ENCODE measurements around the gene PRUNE1.
A peak's percentile ranks its signal among the peaks of the same experiment; 100 is the strongest.

The PRUNE1 gene

GRCh38 chr1:150976879-150977694, 31.2 kb upstream of the PRUNE1 start:
- peak; percentile 54 for DNase-seq (ENCODE audit: low spot score)

DNA sequence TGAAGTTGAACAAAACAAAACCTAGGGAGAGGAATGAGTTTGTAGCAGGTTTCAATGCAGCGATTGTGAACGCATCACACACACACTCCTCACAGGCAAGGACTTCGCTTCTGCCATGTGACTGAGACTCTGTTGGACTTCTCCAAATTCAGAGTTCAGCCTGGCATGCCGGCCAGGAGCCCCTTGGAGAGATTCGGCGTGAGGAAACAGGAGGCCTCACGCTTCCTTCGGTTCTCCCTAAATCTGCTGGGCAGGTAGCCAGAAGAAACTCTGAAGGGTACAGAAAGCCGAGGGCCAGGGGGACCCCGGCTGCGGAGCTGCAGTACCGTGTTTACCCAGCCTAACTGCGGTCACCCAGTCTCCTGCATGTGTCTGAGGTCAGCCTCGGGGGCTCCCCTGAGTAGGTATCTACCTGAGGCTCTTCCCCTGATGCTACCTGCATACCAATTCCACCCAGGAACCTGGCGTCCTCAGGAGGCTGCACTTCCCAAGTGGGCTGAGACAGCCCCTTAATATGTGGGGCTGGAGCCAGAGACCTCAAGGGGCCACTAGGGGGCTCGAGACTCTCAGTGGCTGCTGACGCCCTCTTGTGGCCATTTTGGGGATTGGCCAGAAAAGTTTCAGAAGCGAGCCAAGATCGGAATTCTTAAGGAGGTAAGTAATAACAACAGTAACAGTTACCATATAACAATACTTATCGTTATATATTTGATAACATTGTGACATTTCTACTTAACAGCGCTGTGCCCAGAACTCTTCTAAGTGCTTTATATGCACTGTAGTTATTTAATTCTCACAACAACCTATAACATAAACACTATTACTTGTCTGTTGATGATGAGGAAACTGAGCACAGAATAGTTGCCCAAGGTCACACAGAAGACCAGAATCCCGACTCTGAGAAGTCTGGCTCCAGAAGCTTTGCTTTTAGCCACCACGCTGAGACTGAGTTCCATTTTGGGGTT, 28.9 kb upstream of the PRUNE1 start:
- DNase-seq (ENCODE audit: low spot score): peak; percentile 92

DNA sequence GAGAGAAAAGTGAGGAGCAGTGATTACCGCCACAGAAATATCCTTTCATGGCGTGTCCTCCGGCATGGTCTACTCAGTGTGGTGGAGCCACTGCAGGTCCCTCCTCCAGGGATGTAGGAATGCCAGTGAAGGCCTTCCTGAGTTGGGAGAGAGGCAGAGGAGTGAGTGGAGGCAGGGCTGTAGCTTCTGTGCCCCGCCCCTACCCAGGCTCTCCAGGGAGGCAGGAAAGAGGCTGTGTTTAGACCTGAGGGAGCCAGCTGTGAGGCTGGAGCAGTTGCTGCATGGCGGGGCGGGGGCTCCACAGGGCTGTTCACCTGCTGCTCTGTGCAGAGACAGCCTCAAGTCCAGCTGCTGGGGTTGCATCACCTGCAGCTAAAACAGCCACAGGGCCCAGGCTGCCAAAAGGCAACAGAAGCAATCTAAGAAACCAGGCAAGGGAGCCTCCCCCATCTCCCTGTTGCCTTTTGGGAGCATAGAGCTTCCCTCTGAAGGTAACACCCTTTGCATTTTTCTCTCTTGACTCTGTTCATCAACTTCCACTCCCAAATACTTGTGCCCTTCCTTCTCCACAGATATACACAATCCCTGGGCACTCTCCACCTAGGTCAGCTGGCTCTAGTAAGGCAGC, 27.0 kb upstream of the PRUNE1 start:
- DNase-seq (ENCODE audit: low spot score): peak; percentile 38

GRCh38 chr1:150981805-150982712, 26.2 kb upstream of the PRUNE1 start, which contains the start of gene ANXA9:
ANXA9 (plus strand) TSS chr1:150982292; CDS start chr1:150983106, 814 bp downstream.
- DNase-seq (ENCODE audit: low spot score): peak; percentile 22

GRCh38 chr1:150985179-150985825, 22.9 kb upstream of the PRUNE1 start:
- DNase-seq (ENCODE audit: low spot score): no peak

DNA sequence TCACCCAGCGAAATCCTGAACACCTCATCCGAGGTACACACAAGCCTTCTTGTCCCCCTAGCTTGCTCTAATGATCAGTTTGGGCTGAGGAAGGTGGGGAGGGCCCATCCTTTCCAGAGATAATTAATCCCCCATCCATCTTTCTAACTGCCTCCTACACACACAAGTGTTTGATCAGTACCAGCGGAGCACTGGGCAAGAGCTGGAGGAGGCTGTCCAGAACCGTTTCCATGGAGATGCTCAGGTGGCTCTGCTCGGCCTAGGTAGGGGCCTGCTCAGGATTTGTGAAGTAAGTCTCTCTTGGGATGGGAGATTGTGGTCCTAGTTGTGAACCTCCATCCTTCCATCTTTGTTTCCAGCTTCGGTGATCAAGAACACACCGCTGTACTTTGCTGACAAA, 20.3 kb upstream of the PRUNE1 start:
- no peak for DNase-seq (ENCODE audit: low spot score)

DNA sequence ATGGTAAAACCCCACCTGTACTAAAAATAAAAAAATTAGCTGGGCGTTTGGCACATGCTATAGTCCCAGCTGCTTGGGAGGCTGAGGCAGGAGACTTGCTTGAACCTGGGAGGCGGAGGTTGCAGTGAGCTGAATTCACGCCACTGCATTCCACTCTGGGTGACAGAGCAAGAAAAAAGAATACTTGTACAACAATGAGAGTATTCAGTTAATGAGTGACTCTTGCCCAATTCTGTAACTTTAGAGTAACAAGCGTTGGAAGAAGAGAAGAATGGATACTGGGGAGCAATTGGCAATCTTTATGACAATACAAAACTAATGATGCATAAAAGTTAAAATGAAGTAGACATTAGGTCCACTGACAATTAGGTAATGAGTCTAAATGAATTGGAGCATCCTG, 15.6 kb upstream of the PRUNE1 start:
- no peak for DNase-seq (ENCODE audit: low spot score)

DNA sequence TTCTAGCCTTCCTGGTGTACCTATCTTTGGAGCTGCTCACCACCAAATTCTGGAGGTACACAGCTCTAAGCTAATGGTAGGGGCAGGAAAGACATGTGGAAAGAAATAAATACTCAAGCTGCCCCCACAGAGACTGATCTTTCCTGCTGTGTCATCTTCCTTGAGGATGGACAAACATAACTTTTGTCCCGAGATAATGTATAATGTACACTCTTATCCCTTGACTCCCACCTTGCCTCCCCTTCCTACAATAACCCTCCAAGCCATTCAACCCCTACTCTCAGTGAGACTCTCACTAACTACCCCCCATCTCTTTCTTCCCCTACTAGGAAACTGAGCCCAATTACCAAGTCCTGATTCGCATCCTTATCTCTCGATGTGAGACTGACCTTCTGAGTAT, 14.0 kb upstream of the PRUNE1 start:
- no peak for DNase-seq (ENCODE audit: low spot score)

- no peak for DNase-seq (ENCODE audit: low spot score)
Measured at GRCh38 chr1:150995460-150995859, 12.8 kb upstream of the PRUNE1 start.

DNA sequence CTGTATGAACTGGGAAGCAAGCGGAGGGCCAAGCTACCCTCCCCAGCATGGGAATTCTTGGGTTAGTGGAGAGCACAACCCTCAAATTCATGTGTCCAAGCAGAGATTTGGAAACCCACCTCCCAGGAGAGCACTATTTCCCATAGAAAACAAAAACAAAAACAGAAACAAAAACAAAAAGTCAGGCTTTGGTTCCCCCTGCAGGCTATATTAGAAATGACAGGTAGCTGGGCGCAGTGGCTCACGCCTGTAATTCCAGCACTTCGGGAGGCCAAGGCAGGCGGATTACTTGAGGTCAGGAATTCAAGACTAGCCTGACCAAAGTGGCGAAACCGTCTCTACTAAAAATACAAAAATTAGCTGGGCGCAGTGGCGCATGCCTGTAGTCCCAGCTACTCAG, 12.4 kb upstream of the PRUNE1 start:
- peak; percentile 36 for DNase-seq (ENCODE audit: low spot score)

- no peak for DNase-seq (ENCODE audit: low spot score)
Measured at GRCh38 chr1:150997126-150997872, 10.9 kb upstream of the PRUNE1 start.

GRCh38 chr1:150997949-150998348, 10.3 kb upstream of the PRUNE1 start:
- DNase-seq (ENCODE audit: low spot score): no peak

- no peak for DNase-seq (ENCODE audit: low spot score)
Measured at GRCh38 chr1:150999051-150999674, 9.1 kb upstream of the PRUNE1 start.

DNA sequence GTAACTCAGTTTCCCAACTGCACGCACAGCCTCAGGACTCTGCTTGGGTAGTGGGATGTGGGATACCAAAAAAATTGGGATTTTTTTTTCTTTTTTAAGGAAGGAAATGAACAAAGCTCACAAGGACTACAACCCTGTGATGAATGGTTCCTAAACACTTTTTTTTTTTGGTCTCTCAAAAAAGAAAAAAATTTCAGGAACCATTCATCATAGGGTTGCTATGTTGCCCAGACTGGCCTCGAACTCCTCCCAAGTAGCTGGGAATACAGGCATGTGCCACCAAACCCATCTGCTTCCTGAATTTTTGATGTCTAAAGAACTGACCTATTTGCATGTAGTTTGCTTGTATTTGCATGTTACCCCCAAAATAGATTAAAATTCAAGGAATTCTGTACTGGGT, 8.3 kb upstream of the PRUNE1 start:
- no peak for DNase-seq (ENCODE audit: low spot score)

DNA sequence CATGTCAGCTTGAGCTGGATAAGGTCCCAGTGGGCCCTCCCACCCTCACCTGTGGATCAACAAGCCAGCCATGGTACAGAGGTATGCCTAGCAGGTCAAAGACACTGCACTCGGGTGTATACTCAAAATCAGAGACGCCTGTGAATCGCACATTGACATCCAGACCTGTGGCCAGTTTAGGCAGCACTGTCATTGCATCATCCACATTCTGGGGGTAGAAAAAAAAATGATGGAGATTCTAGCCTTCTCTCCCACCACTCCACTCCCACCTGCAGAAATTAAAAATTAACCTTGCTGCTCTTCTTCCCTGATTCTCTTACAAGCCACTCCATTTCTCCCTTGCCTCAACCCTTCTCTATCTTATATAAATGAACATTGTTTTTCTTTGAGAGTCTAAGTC, 7.8 kb upstream of the PRUNE1 start:
- no peak for DNase-seq (ENCODE audit: low spot score)

DNA sequence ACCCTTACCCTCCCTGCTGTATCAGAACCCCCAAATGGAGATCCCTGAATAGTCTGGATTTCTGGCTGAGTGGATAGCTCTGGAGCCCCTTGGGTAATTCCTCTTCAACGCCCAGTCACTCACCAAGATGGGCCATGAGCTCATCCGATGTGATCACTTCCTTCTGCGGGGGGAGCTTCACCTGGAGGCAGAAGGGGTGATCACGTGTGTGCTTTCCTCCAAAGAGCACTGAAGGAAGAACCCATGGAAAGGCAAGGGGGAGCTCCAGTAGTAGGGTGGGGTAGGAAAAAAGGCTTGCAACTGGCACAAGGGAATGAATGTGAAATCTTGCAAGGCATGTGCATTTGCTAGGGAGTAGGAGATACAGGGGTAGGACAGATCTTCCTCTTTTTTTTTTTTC, 6.6 kb upstream of the PRUNE1 start:
- DNase-seq (ENCODE audit: low spot score): no peak

DNA sequence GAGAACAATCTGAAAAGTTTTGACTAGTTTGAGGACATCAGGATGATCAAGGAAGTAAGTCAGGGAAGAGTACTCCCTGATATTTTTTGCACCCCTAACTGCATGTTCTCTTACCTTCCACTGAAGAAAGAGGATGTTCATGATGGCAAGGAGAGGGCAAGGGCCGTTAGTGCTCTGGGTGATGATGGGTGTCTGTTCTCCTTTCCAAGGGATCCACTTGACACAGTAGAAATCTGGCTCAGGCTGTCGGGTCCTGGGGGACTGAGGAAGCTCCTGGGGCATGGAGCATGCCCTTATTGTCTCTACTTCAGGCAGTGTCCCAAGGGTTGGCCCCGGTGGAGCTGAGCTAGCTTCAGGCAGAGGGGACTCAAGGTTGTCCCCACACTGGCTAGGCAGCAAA, 6.2 kb upstream of the PRUNE1 start:
- no peak for DNase-seq (ENCODE audit: low spot score)

DNA sequence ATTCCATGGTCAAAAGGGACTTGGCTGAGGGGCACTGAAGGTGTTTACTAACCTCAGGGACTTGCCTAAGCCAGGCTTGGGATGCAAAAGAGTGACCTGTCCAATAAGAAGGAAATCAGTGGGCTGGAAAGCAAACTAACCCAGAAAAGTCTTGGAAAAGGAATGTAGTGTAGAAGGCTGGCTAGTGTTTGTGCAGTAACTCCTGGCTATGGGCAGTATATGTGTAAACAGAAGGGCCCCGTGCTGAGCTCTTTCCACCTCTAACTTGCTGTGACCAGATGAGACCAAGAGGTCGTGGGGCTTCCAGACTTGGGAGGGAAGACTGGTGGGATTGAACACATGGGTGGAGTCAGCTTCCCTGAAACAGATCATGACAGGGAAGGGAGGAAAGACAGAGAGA, 5.6 kb upstream of the PRUNE1 start:
- DNase-seq (ENCODE audit: low spot score): no peak

DNA sequence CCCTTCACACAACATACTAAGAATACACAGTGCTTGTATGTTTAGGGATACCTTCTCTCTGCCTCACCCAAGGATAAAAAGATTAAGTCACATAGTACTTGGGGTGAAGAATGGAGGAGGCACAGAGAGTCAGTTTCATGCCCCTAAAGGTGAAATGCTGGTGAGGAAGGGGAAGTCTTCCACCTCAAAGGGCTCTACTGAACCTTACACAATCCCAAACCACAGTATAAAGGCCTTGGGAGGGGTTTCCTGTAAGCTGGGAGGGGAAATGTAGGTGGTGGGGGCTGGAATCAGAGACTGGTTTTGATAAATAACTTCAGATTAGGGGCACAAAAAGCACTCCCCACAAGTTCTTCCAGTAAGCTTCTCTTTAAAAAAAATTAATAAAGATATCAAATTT, 5.1 kb upstream of the PRUNE1 start:
- no peak for DNase-seq (ENCODE audit: low spot score)
